OCI-LY3 (cell line): Measurements from ENCODE around the gene LGR4.
A peak's percentile ranks its signal among the peaks of the same experiment; 100 is the strongest.

Experiments
- H2AFZ ChIP-seq: fragments of 200-600, 300-600 bp; shearing (Covaris generic); 2 replicates; pipeline ENCODE4 v1.6.0; 2014; ENCODE audit warnings: antibody characterized with exemption, low read depth, low read length
- H3K27ac ChIP-seq: fragments of 200-600, 300-600 bp; sonication (generic); 2 replicates; pipeline ENCODE4 v1.5.1; 2014; ENCODE audit warnings: mild to moderate bottlenecking, low read length, moderate library complexity, mixed read lengths
- H3K27me3 ChIP-seq: fragments of 200-600, 300-600 bp; sonication (generic); 2 replicates; pipeline ENCODE4 v1.6.1; 2014; ENCODE audit warnings: low read depth, low read length, mixed read lengths
- H3K36me3 ChIP-seq: fragments of 200-600, 300-600 bp; sonication (generic); replicated peaks from 2 replicates; pipeline ENCODE3; 2014; ENCODE audit warnings: low read depth, low read length, mixed read lengths
- H3K4me1 ChIP-seq: fragments of 300-600, 200-600 bp; sonication (generic); 2 replicates; pipeline ENCODE4 v1.6.1; 2014; ENCODE audit warnings: low read length, mixed read lengths
- H3K4me2 ChIP-seq: fragments of 200-600, 300-600 bp; sonication (generic); 2 replicates; pipeline ENCODE4 v1.6.1; 2014; ENCODE audit warnings: low read length, mixed read lengths
- H3K4me3 ChIP-seq: fragments of 300-600, 200-600 bp; sonication (generic); 2 replicates; pipeline ENCODE4 v1.5.1; 2014; ENCODE audit warnings: antibody characterized with exemption, mild to moderate bottlenecking, low read length, moderate library complexity
- H3K79me2 ChIP-seq: fragments of 300-600, 200-600 bp; shearing (Covaris generic); 2 replicates; pipeline ENCODE4 v1.6.1; 2014; ENCODE audit warnings: mild to moderate bottlenecking, low read length, mixed read lengths
- H3K9ac ChIP-seq: fragments of 300-600, 200-600 bp; shearing (Covaris generic); 2 replicates; pipeline ENCODE4 v1.6.0; 2014; ENCODE audit warnings: mild to moderate bottlenecking, low read length, moderate library complexity
- H3K9me3 ChIP-seq: fragments of 200-600, 300-600 bp; shearing (Covaris generic); 2 replicates; pipeline ENCODE4 v1.6.1; 2014; ENCODE audit warnings: low read length, mixed read lengths; ENCODE audit not compliant: insufficient read depth
- H4K20me1 ChIP-seq: fragments of 200-600, 300-600 bp; sonication (generic); 2 replicates; pipeline ENCODE4 v1.6.1; 2016; ENCODE audit warnings: low read length, mixed read lengths; ENCODE audit not compliant: insufficient read depth
- CTCF ChIP-seq: fragments of 200-600, 300-600 bp; sonication (generic); IDR thresholded peaks from 2 replicates; pipeline ENCODE4 v1.5.1; 2014; ENCODE audit warnings: antibody characterized with exemption, low read length, low read depth
- EZH2phosphoT487 ChIP-seq: fragments of 200-600 bp; shearing (Covaris generic); IDR thresholded peaks from 2 replicates; pipeline ENCODE4 v1.6.1; 2018; ENCODE audit warnings: antibody characterized with exemption, mixed run types, low read depth

The LGR4 gene

GRCh38 chr11:27509908-27510307 lies 37.3 kb upstream of the LGR4 start:
- peaks cover 12% of the 10 kb centered on the region for H3K4me1 ChIP-seq
- peaks cover 9% of the 10 kb centered on the region for H4K20me1 ChIP-seq
- peaks cover 25% of the 10 kb centered on the region for H3K79me2 ChIP-seq
- TF ChIP-seq CTCF (no peak), EZH2phosphoT487 (no peak)
- H2AFZ ChIP-seq = no peak overlapping the region
- no peaks in the 10 kb centered on the region for H3K9me3 ChIP-seq
- H3K27ac ChIP-seq = no peak overlapping the region
- no peak overlapping the region for H3K4me3 ChIP-seq
- no peaks in the 10 kb centered on the region for H3K36me3 ChIP-seq
- no peak overlapping the region for H3K4me2 ChIP-seq
- no peak overlapping the region for H3K9ac ChIP-seq
- H3K27me3 ChIP-seq = no peaks in the 10 kb centered on the region

GRCh38 chr11:27507557-27508322 lies 35.1 kb upstream of the LGR4 start:
- Histone ChIP-seq H2AFZ (no peak overlapping the region), H3K9me3 (no peaks in the 10 kb centered on the region), H3K4me2 (peak overlapping the region; percentile 82), H3K79me2 (peaks cover 46% of the 10 kb centered on the region), H4K20me1 (peaks cover 9% of the 10 kb centered on the region), H3K4me3 (peak overlapping the region; percentile 100), H3K36me3 (peaks cover 5% of the 10 kb centered on the region), H3K27ac (no peak overlapping the region), H3K4me1 (peaks cover 12% of the 10 kb centered on the region), H3K9ac (peak overlapping the region; percentile 93), H3K27me3 (no peaks in the 10 kb centered on the region)
- TF ChIP-seq EZH2phosphoT487 (no peak), CTCF (no peak)

GRCh38 chr11:27506200-27507182 lies 33.9 kb upstream of the LGR4 start, which contains the start of gene LIN7C:
Gene LIN7C (minus strand): TSS chr11:27506769. CDS start chr11:27506752, 17 bp downstream.
- Histone ChIP-seq H2AFZ (peak within 1 kb of the TSS; percentile 92), H3K36me3 (peaks cover 9% of the 10 kb centered on the region), H3K9ac (peak within 1 kb of the TSS; percentile 93), H3K4me3 (peak within 1 kb of the TSS; percentile 100), H3K4me1 (peaks cover 12% of the 10 kb centered on the region), H3K27ac (peak within 1 kb of the TSS; percentile 63), H4K20me1 (peaks cover 9% of the 10 kb centered on the region), H3K79me2 (peaks cover 59% of the 10 kb centered on the region), H3K4me2 (peak within 1 kb of the TSS; percentile 89), H3K27me3 (no peaks in the 10 kb centered on the region), H3K9me3 (no peaks in the 10 kb centered on the region)
- TF ChIP-seq CTCF (no peak), EZH2phosphoT487 (no peak)

GRCh38 chr11:27505781-27506180 lies 33.2 kb upstream of the LGR4 start:
- Histone ChIP-seq H3K79me2 (peaks cover 60% of the 10 kb centered on the region), H3K9me3 (no peaks in the 10 kb centered on the region), H3K36me3 (peaks cover 13% of the 10 kb centered on the region), H3K4me1 (peaks cover 12% of the 10 kb centered on the region), H3K9ac (peak overlapping the region; percentile 93), H3K4me3 (peak overlapping the region; percentile 100), H3K27me3 (no peaks in the 10 kb centered on the region), H2AFZ (no peak overlapping the region), H3K4me2 (peak overlapping the region; percentile 89), H4K20me1 (peaks cover 9% of the 10 kb centered on the region), H3K27ac (peak overlapping the region; percentile 63)
- no peak for TF ChIP-seq CTCF
- TF ChIP-seq EZH2phosphoT487 = no peak
